Stomach smooth muscle (tissue), 2 donors: ENCODE data around the gene GAD2.

Experiments used
- H3K27ac ChIP-seq: one replicate; pipeline ENCODE4 v1.7.0; 2013; ENCODE audit warnings: mild to moderate bottlenecking, low read length, inconsistent platforms
- H3K27me3 ChIP-seq, 2 donors: one replicate each; pipeline ENCODE4 v1.7.0; 2013; ENCODE audit warnings: low read length in 2 of 2; ENCODE audit not compliant: insufficient read depth in 2 of 2, control insufficient read depth in 1 of 2
- H3K36me3 ChIP-seq, 2 donors: one replicate each; pipeline ENCODE4 v1.7.0; 2013; ENCODE audit warnings: low read length in 2 of 2; ENCODE audit not compliant: control insufficient read depth in 2 of 2, insufficient read depth in 2 of 2
- H3K4me1 ChIP-seq: one replicate; pipeline ENCODE4 v1.7.0; 2013; ENCODE audit warnings: low read length; ENCODE audit not compliant: control insufficient read depth, insufficient read depth
- H3K4me3 ChIP-seq, 2 donors: one replicate each; pipeline ENCODE4 v1.7.0; 2013; ENCODE audit warnings: low read length in 2 of 2
- H3K9ac ChIP-seq, 2 donors: one replicate each; pipeline ENCODE4 v1.7.0; 2013; ENCODE audit warnings: low read length in 2 of 2, mild to moderate bottlenecking in 1 of 2
- H3K9me3 ChIP-seq, 2 donors: one replicate each; pipeline ENCODE4 v1.7.0; 2013; ENCODE audit warnings: low read length in 2 of 2; ENCODE audit not compliant: control insufficient read depth in 2 of 2
- donor health status: healthy.
- donor health status: Pancreatic carcinoma.

The GAD2 gene

GRCh38 chr10:26314265-26315013, 97.9 kb downstream of the GAD2 start:
- Histone ChIP-seq H3K9ac (no peak overlapping the region), H3K27me3 (peaks cover 0 to 2% of the 10 kb centered on the region in 2 donors), H3K36me3 (no peaks in the 10 kb centered on the region), H3K4me3 (no peak overlapping the region), H3K9me3 (peaks cover 0 to 4% of the 10 kb centered on the region in 2 donors), H3K27ac (no peak overlapping the region), H3K4me1 (no peaks in the 10 kb centered on the region)

- H3K9ac ChIP-seq, result no peak overlapping the region
- no peak overlapping the region for H3K27ac ChIP-seq
- no peaks in the 10 kb centered on the region for H3K36me3 ChIP-seq
- H3K9me3 ChIP-seq, result no peaks in the 10 kb centered on the region
- H3K4me3 ChIP-seq, result no peak overlapping the region
- H3K4me1 ChIP-seq, result no peaks in the 10 kb centered on the region
- no peaks in the 10 kb centered on the region for H3K27me3 ChIP-seq
Measured at GRCh38 chr10:26318672-26319071, 102.1 kb downstream of the GAD2 start.

GRCh38 chr10:26323219-26323618, 106.6 kb downstream of the GAD2 start:
- Histone ChIP-seq H3K4me1 (no peaks in the 10 kb centered on the region), H3K9me3 (no peaks in the 10 kb centered on the region), H3K27me3 (no peaks in the 10 kb centered on the region), H3K36me3 (no peaks in the 10 kb centered on the region), H3K27ac (no peak overlapping the region), H3K9ac (no peak overlapping the region), H3K4me3 (no peak overlapping the region)

- Histone ChIP-seq H3K4me3 (no peak overlapping the region), H3K36me3 (no peaks in the 10 kb centered on the region), H3K27me3 (no peaks in the 10 kb centered on the region), H3K9me3 (no peaks in the 10 kb centered on the region), H3K9ac (no peak overlapping the region), H3K4me1 (no peaks in the 10 kb centered on the region), H3K27ac (no peak overlapping the region)
Measured at GRCh38 chr10:26326851-26327250, 110.3 kb downstream of the GAD2 start.

GRCh38 chr10:26327811-26328210, 111.2 kb downstream of the GAD2 start:
- Histone ChIP-seq H3K27me3 (no peaks in the 10 kb centered on the region), H3K4me3 (no peak overlapping the region), H3K27ac (no peak overlapping the region), H3K4me1 (no peaks in the 10 kb centered on the region), H3K9me3 (no peaks in the 10 kb centered on the region), H3K9ac (no peak overlapping the region), H3K36me3 (no peaks in the 10 kb centered on the region)

DNA sequence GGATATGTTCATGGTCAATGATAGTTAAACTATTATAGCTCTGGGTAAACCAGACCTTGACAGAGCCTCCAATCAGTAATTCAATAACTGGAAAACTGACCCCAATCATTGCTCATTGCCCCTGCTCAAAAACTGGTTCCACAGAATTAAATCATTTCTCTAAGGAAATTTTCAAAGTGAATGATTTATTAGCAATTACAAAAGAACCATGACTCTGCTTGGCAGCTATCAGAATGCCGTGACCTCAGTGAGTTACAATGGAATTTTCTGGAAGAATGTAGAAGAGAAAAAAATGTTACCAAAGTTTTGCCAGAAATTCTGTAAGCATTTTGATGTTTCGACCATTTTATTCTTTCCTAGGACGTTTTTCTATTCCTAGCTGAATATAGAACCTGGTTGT, 114.8 kb downstream of the GAD2 start:
- H3K36me3 ChIP-seq, result no peaks in the 10 kb centered on the region
- peaks cover 0 to 4% of the 10 kb centered on the region in 2 donors for H3K9me3 ChIP-seq
- H3K4me1 ChIP-seq, result no peaks in the 10 kb centered on the region
- H3K9ac ChIP-seq, result no peak overlapping the region
- no peak overlapping the region for H3K27ac ChIP-seq
- H3K4me3 ChIP-seq, result no peak overlapping the region
- H3K27me3 ChIP-seq, result no peaks in the 10 kb centered on the region

- Histone ChIP-seq H3K36me3 (no peaks in the 10 kb centered on the region), H3K4me3 (no peak overlapping the region), H3K9ac (no peak overlapping the region), H3K27ac (no peak overlapping the region), H3K9me3 (peaks cover 0 to 4% of the 10 kb centered on the region in 2 donors), H3K4me1 (no peaks in the 10 kb centered on the region), H3K27me3 (no peaks in the 10 kb centered on the region)
Measured at GRCh38 chr10:26334232-26334931, 117.8 kb downstream of the GAD2 start.

DNA sequence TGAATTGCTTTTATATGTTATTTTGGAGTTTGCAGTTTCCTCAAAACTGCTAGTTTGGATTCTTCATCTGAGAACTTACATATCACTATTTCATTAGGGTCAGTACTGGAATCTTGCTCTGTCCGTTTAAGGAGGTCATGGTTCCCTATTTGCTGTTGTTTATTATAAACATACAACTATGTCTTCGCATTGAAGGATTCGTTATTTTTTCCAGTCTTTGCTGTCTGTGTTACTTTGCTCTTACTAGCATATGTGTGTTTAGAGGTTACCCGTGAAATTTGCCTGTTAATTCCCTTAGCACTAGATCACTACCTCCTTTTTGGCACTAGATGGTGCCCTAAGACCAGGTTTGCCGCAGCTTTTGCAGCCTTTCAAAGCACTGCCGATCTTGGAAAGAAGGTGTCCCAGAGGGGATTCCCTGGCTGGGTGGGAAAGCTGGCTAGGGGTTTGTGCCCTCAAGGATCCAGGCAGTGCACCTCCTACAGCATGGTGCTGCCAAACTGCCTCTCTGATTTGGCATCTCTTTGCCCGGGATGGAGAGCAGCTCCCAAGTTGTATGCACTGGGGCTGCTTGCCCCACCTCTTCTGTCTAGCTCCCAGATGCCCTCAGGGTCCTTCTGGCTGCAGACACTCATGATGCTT, 118.5 kb downstream of the GAD2 start:
- Histone ChIP-seq H3K4me1 (no peaks in the 10 kb centered on the region), H3K9ac (no peak overlapping the region), H3K27ac (no peak overlapping the region), H3K36me3 (no peaks in the 10 kb centered on the region), H3K27me3 (no peaks in the 10 kb centered on the region), H3K9me3 (peaks cover 0 to 4% of the 10 kb centered on the region in 2 donors), H3K4me3 (no peak overlapping the region)

DNA sequence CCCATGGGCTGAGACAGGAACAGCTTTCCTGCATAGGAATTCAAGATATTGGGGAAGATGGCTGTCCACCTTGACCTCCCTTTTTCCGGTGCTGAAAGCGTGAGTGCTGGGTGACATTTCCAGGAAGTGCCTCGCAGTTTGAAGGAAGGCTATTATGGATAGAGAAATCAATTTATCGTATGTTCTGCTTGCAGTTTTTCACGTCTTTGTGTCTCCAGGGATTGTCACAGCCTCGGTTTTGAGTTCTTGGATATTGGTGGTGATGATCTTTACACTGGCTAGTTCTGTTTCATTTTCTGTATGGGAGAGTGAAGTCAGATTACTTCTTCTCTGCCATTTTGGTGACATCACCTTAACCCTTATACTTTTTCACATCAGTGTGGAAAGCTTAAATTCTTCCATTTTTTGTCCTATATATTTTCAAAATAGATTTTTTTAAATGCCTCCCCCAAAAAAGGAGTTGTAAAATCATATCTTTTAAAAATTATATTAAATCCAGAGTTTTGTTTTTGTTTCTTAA, 119.1 kb downstream of the GAD2 start:
- no peak overlapping the region for H3K4me3 ChIP-seq
- H3K4me1 ChIP-seq, result no peaks in the 10 kb centered on the region
- no peak overlapping the region for H3K27ac ChIP-seq
- no peaks in the 10 kb centered on the region for H3K36me3 ChIP-seq
- peaks cover 0 to 4% of the 10 kb centered on the region in 2 donors for H3K9me3 ChIP-seq
- H3K27me3 ChIP-seq, result no peaks in the 10 kb centered on the region
- no peak overlapping the region for H3K9ac ChIP-seq

- no peak overlapping the region for H3K27ac ChIP-seq
- no peaks in the 10 kb centered on the region for H3K27me3 ChIP-seq
- no peaks in the 10 kb centered on the region for H3K4me1 ChIP-seq
Measured at GRCh38 chr10:26336979-26337378, 120.4 kb downstream of the GAD2 start.

More at GRCh38 chr10:26336979-26337378, 120.4 kb downstream of the GAD2 start:
- Histone ChIP-seq H3K9me3 (peaks cover 0 to 4% of the 10 kb centered on the region in 2 donors), H3K9ac (no peak overlapping the region), H3K36me3 (no peaks in the 10 kb centered on the region), H3K4me3 (no peak overlapping the region)
